Measurements from ENCODE around the gene DUSP15. TPM values are rescaled to one million over a fixed set of nuclear protein-coding genes. Genes with fewer than 3 reads are reported as not detected.

DUSP15 gene
- total and polyA plus RNA-seq, 2 of the 8 experiments (the other 6 are each of a cell fraction or from before 2014, with no cell fraction given): 0.91 to 3.2 TPM

DNA sequence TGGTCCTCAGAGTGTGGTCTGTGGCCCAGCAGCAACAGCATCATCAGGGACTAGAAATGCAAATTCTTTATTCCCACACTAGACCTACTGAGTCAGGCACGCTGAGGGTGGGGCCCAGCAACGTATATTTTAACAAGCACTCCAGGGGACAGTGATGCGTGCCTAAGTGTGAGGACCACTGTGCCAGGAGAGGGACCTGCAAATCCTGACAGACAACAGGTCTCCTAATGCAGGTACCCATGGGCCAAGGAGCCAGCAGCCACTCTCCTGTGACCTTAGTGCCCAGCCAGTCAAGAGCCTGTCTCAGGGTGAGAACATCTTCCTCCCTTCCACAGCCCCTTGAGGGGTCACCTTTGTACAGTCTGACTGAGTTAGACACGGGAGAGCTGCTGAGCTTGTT lies 59.1 kb downstream of the DUSP15 start (continued):
- no peak for TF ChIP-seq ZNF274 (IDR thresholded peaks at IDR 0.05; ENCODE audit: borderline replicate concordance, extremely low read depth, low read length)

Small RNA genes lying within 50 kb of the gene (small RNA-seq; reads per million reads assigned to genes)
- not detected for gene RNU1-94P (ENCODE audit: insufficient read depth)

Other genes starting within 250 kb of the DUSP15 start
- not detected in 2 replicates for gene COX4I2, start 232.6 kb downstream of the DUSP15 start, total RNA-seq (2021; fragmentation: NEBNext Ultra II Directional; extraction: Animal tissue kit (Norgen Biotek cat#: 25700))
- gene COX4I2, start 232.6 kb downstream of the DUSP15 start, polyA plus RNA-seq (2011; rRNA removed): 0.26 and 0.97 TPM in 2 replicates
- gene BCL2L1, start 147.7 kb downstream of the DUSP15 start, total RNA-seq (2021; fragmentation: NEBNext Ultra II Directional; extraction: Animal tissue kit (Norgen Biotek cat#: 25700)): 64.9 and 66.0 TPM in 2 replicates
- 66.1 and 94.4 TPM in 2 replicates for gene BCL2L1, start 147.7 kb downstream of the DUSP15 start, polyA plus RNA-seq (2011; rRNA removed)
- gene TPX2, start 131.2 kb downstream of the DUSP15 start, total RNA-seq (2021; fragmentation: NEBNext Ultra II Directional; extraction: Animal tissue kit (Norgen Biotek cat#: 25700)): 122 and 125 TPM in 2 replicates
- 36.5 and 43.6 TPM in 2 replicates for gene TPX2, start 131.2 kb downstream of the DUSP15 start, polyA plus RNA-seq (2011; rRNA removed)
- gene MYLK2, start 51.2 kb downstream of the DUSP15 start, total RNA-seq (2021; fragmentation: NEBNext Ultra II Directional; extraction: Animal tissue kit (Norgen Biotek cat#: 25700)): 0.22 TPM in 1 of 2 replicates, not detected in the other
- 0.26 and 0.27 TPM in 2 replicates for gene MYLK2, start 51.2 kb downstream of the DUSP15 start, polyA plus RNA-seq (2011; rRNA removed)
- gene FOXS1, start 24.9 kb downstream of the DUSP15 start, total RNA-seq (2021; fragmentation: NEBNext Ultra II Directional; extraction: Animal tissue kit (Norgen Biotek cat#: 25700)): not detected in 2 replicates
- 0.45 and 0.47 TPM in 2 replicates for gene FOXS1, start 24.9 kb downstream of the DUSP15 start, polyA plus RNA-seq (2011; rRNA removed)
- not detected in 2 replicates for gene TTLL9, start 107 bp upstream of the DUSP15 start, total RNA-seq (2021; fragmentation: NEBNext Ultra II Directional; extraction: Animal tissue kit (Norgen Biotek cat#: 25700))
- 0.06 and 0.19 TPM in 2 replicates for gene TTLL9, start 107 bp upstream of the DUSP15 start, polyA plus RNA-seq (2011; rRNA removed)
- gene PDRG1, start 81.5 kb upstream of the DUSP15 start, total RNA-seq (2021; fragmentation: NEBNext Ultra II Directional; extraction: Animal tissue kit (Norgen Biotek cat#: 25700)): 14.2 and 14.5 TPM in 2 replicates
- gene PDRG1, start 81.5 kb upstream of the DUSP15 start, polyA plus RNA-seq (2011; rRNA removed): 20.1 and 20.8 TPM in 2 replicates
- 1.8 and 2.4 TPM in 2 replicates for gene XKR7, start 97.6 kb upstream of the DUSP15 start, total RNA-seq (2021; fragmentation: NEBNext Ultra II Directional; extraction: Animal tissue kit (Norgen Biotek cat#: 25700))
- 2.4 TPM in 2 replicates for gene XKR7, start 97.6 kb upstream of the DUSP15 start, polyA plus RNA-seq (2011; rRNA removed)
- gene CCM2L, start 139.9 kb upstream of the DUSP15 start, total RNA-seq (2021; fragmentation: NEBNext Ultra II Directional; extraction: Animal tissue kit (Norgen Biotek cat#: 25700)): 5.5 and 6.0 TPM in 2 replicates
- 15.8 and 23.1 TPM in 2 replicates for gene CCM2L, start 139.9 kb upstream of the DUSP15 start, polyA plus RNA-seq (2011; rRNA removed)
- 0.37 and 0.82 TPM in 2 replicates for gene HCK, start 181.7 kb upstream of the DUSP15 start, total RNA-seq (2021; fragmentation: NEBNext Ultra II Directional; extraction: Animal tissue kit (Norgen Biotek cat#: 25700))
- 4.3 and 4.4 TPM in 2 replicates for gene HCK, start 181.7 kb upstream of the DUSP15 start, polyA plus RNA-seq (2011; rRNA removed)
- 38.4 and 40.5 TPM in 2 replicates for gene TM9SF4, start 239.2 kb upstream of the DUSP15 start, total RNA-seq (2021; fragmentation: NEBNext Ultra II Directional; extraction: Animal tissue kit (Norgen Biotek cat#: 25700))
- 68.7 and 72.0 TPM in 2 replicates for gene TM9SF4, start 239.2 kb upstream of the DUSP15 start, polyA plus RNA-seq (2011; rRNA removed)

All from H1 (cell line).